Upper lobe of right lung (tissue), 1 donor: ENCODE measurements around the gene NXF1. TPM values are rescaled to one million over a fixed set of nuclear protein-coding genes. Genes with fewer than 3 reads are reported as not detected.
A peak's percentile ranks its signal among the peaks of the same experiment; 100 is the strongest.
"Not testable (repeated sequence)": the region's sequence is repeated elsewhere in the genome, so short reads cannot be mapped to it uniquely, and the experiment has no call there.

Experiments used
- ATAC-seq: fragments of 200-7000 bp; cut with Tn5 transposase; one replicate; pipeline ENCODE4 v1.9.1; 2020; ENCODE audit warnings: mild to moderate bottlenecking, moderate library complexity
- DNase-seq: peaks from one replicate; pipeline ENCODE4 v3.0.0-alpha.2; 2020
- H3K27ac ChIP-seq: fragments of 200-600 bp; one replicate; pipeline ENCODE4 v1.8.0; 2022
- H3K27me3 ChIP-seq: fragments of 200-600 bp; one replicate; pipeline ENCODE4 v1.8.0; 2022; ENCODE audit warnings: mild to moderate bottlenecking
- H3K36me3 ChIP-seq: fragments of 200-600 bp; one replicate; pipeline ENCODE4 v1.8.0; 2022
- H3K4me1 ChIP-seq: fragments of 200-600 bp; one replicate; pipeline ENCODE4 v1.8.0; 2022
- H3K4me3 ChIP-seq: fragments of 200-600 bp; one replicate; pipeline ENCODE4 v1.8.0; 2022; ENCODE audit warnings: mild to moderate bottlenecking
- H3K9me3 ChIP-seq: fragments of 200-600 bp; one replicate; pipeline ENCODE4 v1.8.0; 2022
- CTCF ChIP-seq: fragments of 200-600 bp; IDR thresholded peaks from one replicate; pipeline ENCODE4 v1.8.0; 2022; ENCODE audit warnings: antibody characterized with exemption
- intact Hi-C: fragments of 100-400 bp; cut with DNase I; formaldehyde crosslinking; loops from one replicate; pipeline ENCODE4 v1.11.0; 2022
- microRNA-seq: library from miRNA; unstranded; fragments of <30 nt; microRNA quantifications from one replicate; pipeline ENCODE4 v1.2.0, GENCODE V29; 2020; ENCODE audit warnings: borderline microRNAs expressed
- total RNA-seq: library from RNA; stranded (reverse); fragmentation: NEBNext Ultra II Directional; extraction: Animal tissue kit (Norgen Biotek cat#: 25700); gene quantifications from one replicate; pipeline ENCODE4 v1.2.1, GENCODE V29; 2021
- donor health status: DM: no; HTN: yes; CAD: no; lungs with severe emphysema.

Gene NXF1
- total RNA-seq, 1 donor from 2014 or later: 96.2 TPM

- peaks cover 11% of the 10 kb centered on the region for H3K36me3 ChIP-seq
- no peak for ATAC-seq
- H3K9me3 ChIP-seq: no peaks in the 10 kb centered on the region
- no peak for DNase-seq
- H3K4me1 ChIP-seq: peaks cover 20% of the 10 kb centered on the region
- intact Hi-C loops: no loop called here
- peak overlapping the region; percentile 86 for H3K27ac ChIP-seq
- H3K27me3 ChIP-seq: no peaks in the 10 kb centered on the region
- TF ChIP-seq CTCF: no peak
- no peak overlapping the region for H3K4me3 ChIP-seq
Measured at GRCh38 chr11:62752177-62752785, 53.0 kb downstream of the NXF1 start.

- H3K9me3 ChIP-seq, H3K4me3 ChIP-seq, ATAC-seq, H3K27me3 ChIP-seq, H3K27ac ChIP-seq, intact Hi-C loops, DNase-seq: not testable (repeated sequence)
- H3K36me3 ChIP-seq: peaks cover 11% of the 10 kb centered on the region
- peaks cover 20% of the 10 kb centered on the region for H3K4me1 ChIP-seq
Measured at GRCh38 chr11:62749931-62750330, 55.3 kb downstream of the NXF1 start.

DNA sequence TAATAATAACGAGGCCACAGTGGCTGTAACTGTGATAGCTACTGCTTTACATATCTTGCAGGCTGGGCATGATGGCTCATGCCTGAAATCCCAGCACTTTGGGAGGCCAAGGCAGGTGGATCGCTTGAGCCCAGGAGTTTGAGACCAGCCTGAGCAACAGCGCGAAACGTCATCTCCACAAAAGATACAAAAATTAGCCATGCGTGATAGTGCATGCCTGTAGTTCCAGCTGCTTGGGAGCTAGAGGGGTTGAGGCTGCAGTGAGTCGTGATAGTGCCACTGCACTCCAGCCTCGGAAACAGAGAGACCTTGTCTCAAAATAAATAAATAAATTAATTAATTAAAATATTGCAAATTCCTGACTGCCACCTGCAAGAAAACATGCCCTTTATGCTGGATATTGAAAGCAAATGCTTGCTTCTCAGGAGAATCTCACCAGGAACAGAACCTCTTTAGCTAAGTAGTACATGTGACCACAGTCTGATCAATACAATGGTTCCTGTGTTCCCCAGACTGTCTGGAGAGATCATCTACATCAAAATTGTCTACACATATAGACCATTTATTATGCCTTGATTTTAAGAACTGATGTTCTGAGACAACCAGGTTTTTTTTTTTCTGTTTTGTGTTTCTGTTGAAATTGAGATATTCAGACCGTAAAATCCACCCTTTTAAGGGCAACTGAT lies 57.6 kb downstream of the NXF1 start:
- Histone ChIP-seq H3K4me3 (no peak overlapping the region), H3K9me3 (no peaks in the 10 kb centered on the region), H3K27ac (no peak overlapping the region), H3K27me3 (no peaks in the 10 kb centered on the region), H3K36me3 (peaks cover 11% of the 10 kb centered on the region), H3K4me1 (peaks cover 9% of the 10 kb centered on the region)
- intact Hi-C loops: no loop called here
- TF ChIP-seq CTCF: no peak
- DNase-seq: no peak
- no peak for ATAC-seq

Small RNAs within 50 kb of the gene (microRNA-seq; reads per million reads assigned to microRNA genes)
- 1.7 reads per million, percentile 3 among the genes with 10 or more reads in this experiment for gene MIR6514
- not detected for gene MIR6748

Other genes with a start within 250 kb of the NXF1 start
- 847 TPM for gene EEF1G, start 231.5 kb downstream of the NXF1 start, total RNA-seq
- 17.6 TPM for gene TUT1, start 213.9 kb downstream of the NXF1 start, total RNA-seq
- 75.0 TPM for gene MTA2, start 203.6 kb downstream of the NXF1 start, total RNA-seq
- 91.1 TPM for gene EML3, start 192.7 kb downstream of the NXF1 start, total RNA-seq
- 5.2 TPM for gene ROM1, start 192.2 kb downstream of the NXF1 start, total RNA-seq
- gene B3GAT3, start 183.5 kb downstream of the NXF1 start, total RNA-seq: 40.1 TPM
- 229 TPM for gene GANAB, start 158.8 kb downstream of the NXF1 start, total RNA-seq
- gene INTS5, start 152.1 kb downstream of the NXF1 start, total RNA-seq: 18.8 TPM
- 41.7 TPM for gene C11orf98, start 140.2 kb downstream of the NXF1 start, total RNA-seq
- 14.6 TPM for gene CSKMT, start 140.1 kb downstream of the NXF1 start, total RNA-seq
- gene UQCC3, start 133.8 kb downstream of the NXF1 start, total RNA-seq: 5.7 TPM
- gene LBHD1, start 133.2 kb downstream of the NXF1 start, total RNA-seq: 6.1 TPM
- 95.2 TPM for gene UBXN1, start 126.4 kb downstream of the NXF1 start, total RNA-seq
- 2.0 TPM for gene LRRN4CL, start 115.9 kb downstream of the NXF1 start, total RNA-seq
- 65.6 TPM for gene BSCL2, start 98.0 kb downstream of the NXF1 start, total RNA-seq
- not detected for gene GNG3, start 97.8 kb downstream of the NXF1 start, total RNA-seq
- 43.1 TPM for gene HNRNPUL2, start 78.0 kb downstream of the NXF1 start, total RNA-seq
- gene TTC9C, start 77.0 kb downstream of the NXF1 start, total RNA-seq: 31.3 TPM
- gene ZBTB3, start 51.3 kb downstream of the NXF1 start, total RNA-seq: 12.5 TPM
- 54.7 TPM for gene POLR2G, start 43.9 kb downstream of the NXF1 start, total RNA-seq
- gene TAF6L, start 34.0 kb downstream of the NXF1 start, total RNA-seq: 23.9 TPM
- gene TMEM179B, start 18.0 kb downstream of the NXF1 start, total RNA-seq: 52.4 TPM
- 14.8 TPM for gene TMEM223, start 13.4 kb downstream of the NXF1 start, total RNA-seq
- gene STX5, start 26.6 kb upstream of the NXF1 start, total RNA-seq: 40.9 TPM
- not detected for gene TEX54, start 27.4 kb upstream of the NXF1 start, total RNA-seq
- gene WDR74, start 34.1 kb upstream of the NXF1 start, total RNA-seq: 43.9 TPM
- 255 TPM for gene SLC3A2, start 75.5 kb upstream of the NXF1 start, total RNA-seq
- 4.7 TPM for gene CHRM1, start 115.9 kb upstream of the NXF1 start, total RNA-seq
- gene SLC22A6, start 179.5 kb upstream of the NXF1 start, total RNA-seq: not detected
- gene SLC22A8, start 210.4 kb upstream of the NXF1 start, total RNA-seq: not detected